ENCODE data around the gene CYP2J2.
"Not testable (repeated sequence)": the region's sequence is repeated elsewhere in the genome, so short reads cannot be mapped to it uniquely, and the experiment has no call there.

DNA sequence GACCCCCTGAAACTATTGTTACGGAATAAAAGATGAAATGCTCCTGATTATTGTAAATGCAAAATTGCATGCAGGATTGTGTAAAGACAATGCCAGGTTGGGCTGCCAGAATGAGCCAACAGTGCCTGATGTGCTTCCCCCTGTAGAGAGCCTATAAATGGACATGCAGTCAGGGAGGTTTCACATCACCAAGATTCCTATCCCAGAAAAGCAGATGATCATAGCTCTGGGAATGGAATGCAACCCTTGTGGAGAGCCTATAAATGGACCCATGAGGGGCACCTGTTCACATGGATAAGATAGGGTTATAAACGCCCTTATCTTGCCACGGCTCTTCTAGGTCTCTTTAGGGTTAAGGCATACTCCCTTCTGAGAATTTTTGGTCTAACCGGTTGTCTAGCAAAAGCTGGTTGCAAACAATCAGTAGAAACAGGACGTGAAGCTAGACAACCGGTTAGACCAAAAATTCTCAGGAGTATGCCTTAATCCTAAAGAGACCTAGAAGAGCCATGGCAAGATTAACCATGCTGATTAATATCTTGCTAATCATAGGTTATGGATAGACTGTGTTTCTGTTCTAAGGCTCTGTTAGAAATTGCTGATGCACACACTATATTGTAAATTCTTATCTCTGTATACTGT, 5.2 kb downstream of the CYP2J2 start:
- not testable (repeated sequence) for TF ChIP-seq POLR2A, CTCF, EP300 (IDR thresholded peaks at IDR 0.05)

All from ovary (tissue), 3 donors.